Measurements from ENCODE around the gene NLGN4Y. TPM values are rescaled to one million over a fixed set of nuclear protein-coding genes. Genes with fewer than 3 reads are reported as not detected.

NLGN4Y gene
- total RNA-seq, 8 experiments from 2014 or later = 5.1 to 32.4 (median 21.1) TPM; not detected in 2

DNA sequence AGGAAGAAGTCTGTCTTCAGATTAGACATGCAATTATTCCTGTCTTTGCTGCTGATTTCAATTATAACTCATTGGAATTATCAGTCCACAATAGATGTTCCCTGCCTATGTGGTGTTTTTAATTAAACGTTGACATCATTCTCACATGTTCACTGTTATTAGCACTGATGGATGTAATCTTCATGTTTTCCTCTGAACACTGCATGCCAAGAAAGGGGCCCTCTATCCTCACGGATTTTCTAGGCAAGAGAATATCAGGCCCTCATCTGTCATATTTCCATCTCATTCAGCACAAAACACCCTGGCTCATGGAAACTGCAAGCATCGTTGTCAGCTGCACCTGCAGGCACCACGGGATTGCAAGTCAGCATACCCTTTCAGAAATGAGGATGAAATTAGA lies 224.0 kb downstream of the NLGN4Y start:
- peak in 5 of 8 experiments; percentile 77 to 87 (median 82) for ATAC-seq (replicated peaks in 6 of 8)
- H3K27ac ChIP-seq = no peak overlapping the region
- no peak overlapping the region for H3K4me3 ChIP-seq
- in situ Hi-C loops (cut with MboI; ENCODE audit: low pct_unique_long_range_greater_than_20kb in 2 of 9, low sequenced_read_pairs in 9 of 9, unreplicated experiment in 9 of 9) = no loop called here
- H3K4me1 ChIP-seq (replicated peaks in 1 of 2) = peaks cover 0 to 2% of the 10 kb centered on the region in 2 donors
- WGBS, 10 experiments = 67 to 100% methylated on average over 1 to 3 of the region's 4 CpGs; no CpG with 5 or more reads in 8 of the 10 experiments

DNA sequence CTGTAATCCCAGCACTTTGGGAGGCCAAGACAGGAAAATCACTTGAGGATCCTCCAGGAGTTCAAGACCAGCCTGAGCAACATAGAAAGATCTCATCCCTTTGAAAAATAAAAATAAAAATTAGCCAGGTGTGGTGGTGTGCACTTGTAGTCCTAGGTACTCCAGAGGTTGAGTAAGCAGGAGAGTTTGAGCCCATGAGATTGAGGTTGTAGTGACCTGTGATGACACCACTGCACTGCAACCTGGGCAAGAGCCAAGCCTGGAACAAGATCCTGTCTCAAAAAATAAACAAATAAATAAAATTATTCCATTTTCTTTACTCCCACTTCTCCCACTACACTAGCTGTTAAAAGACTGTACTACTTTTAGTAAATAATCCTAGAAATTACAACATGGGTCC lies 231.2 kb downstream of the NLGN4Y start:
- ATAC-seq (replicated peaks in 6 of 8) = no peak
- Histone ChIP-seq H3K27ac (no peak overlapping the region), H3K4me1 (replicated peaks in 1 of 2) (no peaks in the 10 kb centered on the region), H3K4me3 (no peak overlapping the region)
- in situ Hi-C loops (cut with MboI; ENCODE audit: low pct_unique_long_range_greater_than_20kb in 2 of 9, low sequenced_read_pairs in 9 of 9, unreplicated experiment in 9 of 9) = no loop called here

- Histone ChIP-seq H3K27ac (no peak overlapping the region), H3K4me1 (replicated peaks in 1 of 2) (no peaks in the 10 kb centered on the region), H3K4me3 (no peak overlapping the region)
- 0% methylated on average over 1 of the region's 1 CpG; no CpG with 5 or more reads in 9 of the 10 experiments for WGBS, 10 experiments
- no peak for ATAC-seq (replicated peaks in 6 of 8)
- in situ Hi-C loops (cut with MboI; ENCODE audit: low pct_unique_long_range_greater_than_20kb in 2 of 9, low sequenced_read_pairs in 9 of 9, unreplicated experiment in 9 of 9) = no loop called here
Observed at GRCh38 chrY:14762903-14763302, 238.6 kb downstream of the NLGN4Y start.

- Histone ChIP-seq H3K27ac (no peak overlapping the region), H3K4me3 (no peak overlapping the region), H3K4me1 (replicated peaks in 1 of 2) (no peaks in the 10 kb centered on the region)
- ATAC-seq (replicated peaks in 6 of 8) = no peak
- in situ Hi-C loops (cut with MboI; ENCODE audit: low pct_unique_long_range_greater_than_20kb in 2 of 9, low sequenced_read_pairs in 9 of 9, unreplicated experiment in 9 of 9) = no loop called here
Observed at GRCh38 chrY:14763600-14763999, 239.3 kb downstream of the NLGN4Y start.

DNA sequence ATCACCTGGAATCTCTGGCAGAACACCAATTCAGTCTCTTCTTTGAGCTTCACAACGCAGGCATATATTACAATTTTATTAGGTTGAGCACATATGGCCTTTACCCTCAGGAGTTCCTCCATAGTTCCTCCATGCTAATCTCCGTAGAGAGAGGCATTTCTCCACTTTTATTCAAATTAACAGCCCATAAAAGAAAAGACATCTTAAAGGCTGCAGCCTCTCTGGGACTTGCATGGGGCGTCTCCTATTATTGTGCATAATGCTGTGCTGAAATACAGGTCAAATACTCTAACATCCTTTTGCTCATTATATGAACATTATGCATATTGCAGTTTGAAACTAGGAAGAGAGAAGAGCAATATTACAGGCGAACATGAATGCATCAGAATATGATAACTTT lies 253.9 kb downstream of the NLGN4Y start:
- WGBS, 10 experiments = 0 to 80% (median 48%) methylated on average over 1 to 2 of the region's 4 CpGs; no CpG with 5 or more reads in 6 of the 10 experiments
- Histone ChIP-seq H3K4me3 (no peak overlapping the region), H3K27ac (no peak overlapping the region), H3K4me1 (replicated peaks in 1 of 2) (no peaks in the 10 kb centered on the region)
- ATAC-seq (replicated peaks in 6 of 8) = peak in 3 of 8 experiments; percentile 30 to 96 (median 45)
- in situ Hi-C loops (cut with MboI; ENCODE audit: low pct_unique_long_range_greater_than_20kb in 2 of 9, low sequenced_read_pairs in 9 of 9, unreplicated experiment in 9 of 9) = no loop called here

GRCh38 chrY:14793104-14793503 lies 268.8 kb downstream of the NLGN4Y start:
- in situ Hi-C loops (cut with MboI; ENCODE audit: low pct_unique_long_range_greater_than_20kb in 2 of 9, low sequenced_read_pairs in 9 of 9, unreplicated experiment in 9 of 9) = no loop called here
- no peaks in the 10 kb centered on the region for H3K4me1 ChIP-seq (replicated peaks in 1 of 2)
- ATAC-seq (replicated peaks in 6 of 8) = peak in 3 of 8 experiments; percentile 65 to 88 (median 79)
- no peak overlapping the region for H3K4me3 ChIP-seq
- no peak overlapping the region for H3K27ac ChIP-seq
- 0 to 100% (median 51%) methylated on average over 1 to 2 of the region's 4 CpGs; no CpG with 5 or more reads in 6 of the 10 experiments for whole genome bisulfite sequencing, 10 experiments

GRCh38 chrY:14793674-14794073 lies 269.3 kb downstream of the NLGN4Y start:
- peak in 1 of 8 experiments; percentile 52 for ATAC-seq (replicated peaks in 6 of 8)
- Histone ChIP-seq H3K27ac (no peak overlapping the region), H3K4me1 (replicated peaks in 1 of 2) (no peaks in the 10 kb centered on the region), H3K4me3 (no peak overlapping the region)
- 40 to 100% (median 95%) methylated on average over 1 to 4 of the region's 11 CpGs; no CpG with 5 or more reads in 7 of the 10 experiments for WGBS, 10 experiments
- in situ Hi-C loops (cut with MboI; ENCODE audit: low pct_unique_long_range_greater_than_20kb in 2 of 9, low sequenced_read_pairs in 9 of 9, unreplicated experiment in 9 of 9) = no loop called here

- no peaks in the 10 kb centered on the region for H3K4me1 ChIP-seq (replicated peaks in 1 of 2)
- 0 to 100% (median 83%) methylated on average over 1 to 2 of the region's 2 CpGs; no CpG with 5 or more reads in 3 of the 10 experiments for WGBS, 10 experiments
- no peak for ATAC-seq (replicated peaks in 6 of 8)
- H3K27ac ChIP-seq = no peak overlapping the region
- in situ Hi-C loops (cut with MboI; ENCODE audit: low pct_unique_long_range_greater_than_20kb in 2 of 9, low sequenced_read_pairs in 9 of 9, unreplicated experiment in 9 of 9) = no loop called here
- no peak overlapping the region for H3K4me3 ChIP-seq
Observed at GRCh38 chrY:14798010-14798409, 273.7 kb downstream of the NLGN4Y start.

- Histone ChIP-seq H3K27ac (no peak overlapping the region), H3K4me1 (replicated peaks in 1 of 2) (no peaks in the 10 kb centered on the region), H3K4me3 (no peak overlapping the region)
- no peak for ATAC-seq (replicated peaks in 6 of 8)
- 44 to 100% (median 86%) methylated on average over 1 to 2 of the region's 2 CpGs; no CpG with 5 or more reads in 4 of the 10 experiments for WGBS, 10 experiments
- in situ Hi-C loops (cut with MboI; ENCODE audit: low pct_unique_long_range_greater_than_20kb in 2 of 9, low sequenced_read_pairs in 9 of 9, unreplicated experiment in 9 of 9) = no loop called here
Observed at GRCh38 chrY:14801096-14801495, 276.8 kb downstream of the NLGN4Y start.

GRCh38 chrY:14802125-14802524 lies 277.8 kb downstream of the NLGN4Y start:
- H3K4me1 ChIP-seq (replicated peaks in 1 of 2) = no peaks in the 10 kb centered on the region
- WGBS, 10 experiments = 50 to 100% (median 60%) methylated on average over 1 to 2 of the region's 3 CpGs; no CpG with 5 or more reads in 7 of the 10 experiments
- H3K4me3 ChIP-seq = no peak overlapping the region
- no peak overlapping the region for H3K27ac ChIP-seq
- in situ Hi-C loops (cut with MboI; ENCODE audit: low pct_unique_long_range_greater_than_20kb in 2 of 9, low sequenced_read_pairs in 9 of 9, unreplicated experiment in 9 of 9) = no loop called here
- ATAC-seq (replicated peaks in 6 of 8) = peak in 7 of 8 experiments; percentile 35 to 52 (median 49)

- ATAC-seq (replicated peaks in 6 of 8) = peak in 2 of 8 experiments; percentile 53 to 56
- H3K27ac ChIP-seq = no peak overlapping the region
Observed at GRCh38 chrY:14804041-14804440, 279.7 kb downstream of the NLGN4Y start.

GRCh38 chrY:14818452-14818851 lies 294.1 kb downstream of the NLGN4Y start:
- H3K27ac ChIP-seq = no peak overlapping the region
- no peaks in the 10 kb centered on the region for H3K4me1 ChIP-seq (replicated peaks in 1 of 2)
- in situ Hi-C loops (cut with MboI; ENCODE audit: low pct_unique_long_range_greater_than_20kb in 2 of 9, low sequenced_read_pairs in 9 of 9, unreplicated experiment in 9 of 9) = no loop called here
- ATAC-seq (replicated peaks in 6 of 8) = no peak
- no peak overlapping the region for H3K4me3 ChIP-seq

More at GRCh38 chrY:14804041-14804440, 279.7 kb downstream of the NLGN4Y start:
- Histone ChIP-seq H3K4me1 (replicated peaks in 1 of 2) (no peaks in the 10 kb centered on the region), H3K4me3 (no peak overlapping the region)
- in situ Hi-C loops (cut with MboI; ENCODE audit: low pct_unique_long_range_greater_than_20kb in 2 of 9, low sequenced_read_pairs in 9 of 9, unreplicated experiment in 9 of 9) = no loop called here

DNA sequence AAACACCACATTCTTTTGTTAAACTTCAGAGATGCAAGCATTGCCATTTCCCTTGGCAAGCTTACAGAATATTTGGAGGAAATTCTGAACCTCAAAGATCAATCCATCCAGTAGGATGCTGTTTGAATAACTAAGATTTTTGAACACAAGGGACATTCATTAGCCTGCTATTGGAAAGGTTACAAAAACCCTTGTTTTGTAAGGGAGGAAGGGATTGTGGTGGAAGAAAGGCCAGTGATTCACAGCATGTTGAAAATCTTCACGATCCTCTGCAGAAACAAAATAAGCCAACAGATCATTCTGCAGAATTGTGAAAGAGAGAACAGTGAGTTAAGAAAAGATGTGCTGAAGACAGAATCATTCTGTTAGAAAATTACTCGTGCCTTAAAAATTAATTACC lies 297.9 kb downstream of the NLGN4Y start:
- H3K27ac ChIP-seq = no peak overlapping the region
- ATAC-seq (replicated peaks in 6 of 8) = no peak
- H3K4me1 ChIP-seq (replicated peaks in 1 of 2) = no peaks in the 10 kb centered on the region
- 40% methylated on average over 1 of the region's 2 CpGs; no CpG with 5 or more reads in 9 of the 10 experiments for WGBS, 10 experiments
- in situ Hi-C loops (cut with MboI; ENCODE audit: low pct_unique_long_range_greater_than_20kb in 2 of 9, low sequenced_read_pairs in 9 of 9, unreplicated experiment in 9 of 9) = no loop called here
- H3K4me3 ChIP-seq = no peak overlapping the region

GRCh38 chrY:14822906-14823305 lies 298.6 kb downstream of the NLGN4Y start:
- Histone ChIP-seq H3K27ac (no peak overlapping the region), H3K4me1 (replicated peaks in 1 of 2) (no peaks in the 10 kb centered on the region), H3K4me3 (no peak overlapping the region)
- WGBS, 10 experiments = 67 to 100% methylated on average over 1 of the region's 1 CpG; no CpG with 5 or more reads in 8 of the 10 experiments
- in situ Hi-C loops (cut with MboI; ENCODE audit: low pct_unique_long_range_greater_than_20kb in 2 of 9, low sequenced_read_pairs in 9 of 9, unreplicated experiment in 9 of 9) = no loop called here
- no peak for ATAC-seq (replicated peaks in 6 of 8)
